ENCODE data around the gene UCMA. TPM values are rescaled to one million over a fixed set of nuclear protein-coding genes. Genes with fewer than 3 reads are reported as not detected.

Gene UCMA
- total and polyA plus RNA-seq, 10 of the 15 experiments (the other 5 are each of a cell fraction or from before 2014, with no cell fraction given), result 0.15 TPM; not detected in 9

DNA sequence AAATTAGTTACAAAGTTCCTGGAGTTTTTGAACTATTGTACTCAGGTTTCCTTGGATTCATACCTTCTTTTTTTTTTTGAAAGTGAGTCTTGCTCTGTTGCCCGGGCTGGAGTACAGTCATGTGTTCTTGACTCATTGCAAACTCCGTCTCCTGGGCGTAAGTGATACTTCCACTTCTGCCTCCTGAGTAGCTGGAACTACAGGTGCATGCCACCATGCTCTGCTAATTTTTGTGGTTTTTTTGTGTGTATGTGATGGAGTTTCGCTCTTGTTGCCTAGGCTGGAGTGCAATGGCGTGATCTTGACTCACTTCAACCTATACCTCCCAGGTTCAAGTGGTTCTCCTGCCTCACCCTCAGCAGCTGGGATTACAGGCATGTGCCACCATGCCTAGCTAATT lies 50.5 kb downstream of the UCMA start:
- ATAC-seq (peak; percentile 86), FAIRE-seq (peak; percentile 81), DNase-seq (ENCODE audit: low read depth, low spot score) (peak; percentile 31)
- ChIA-PET RAD21 (ENCODE audit: unreplicated experiment) (no interaction called here), CTCF (interaction anchor here (0.7 to 1.4 kb wide), 2 partner anchors 23 to 98 kb away, joined by 3 read pairs; no protein-coding TSS in a partner anchor), POLR2A (no interaction called here), SMC1A (ENCODE audit: uncharacterized antibody, unreplicated experiment) (no interaction called here)
- H3K4me3 ChIP-seq, result no peak overlapping the region
- no peaks in the 10 kb centered on the region for H3K79me2 ChIP-seq (ENCODE audit: control insufficient read depth, insufficient read depth, low read length)
- H3K4me2 ChIP-seq (ENCODE audit: control insufficient read depth, insufficient read depth), result no peak overlapping the region
- H3K27me3 ChIP-seq (replicated peaks in 1 of 2; ENCODE audit: control insufficient read depth in 2 of 2, insufficient read depth in 2 of 2, low read length in 1 of 2), result no peaks in the 10 kb centered on the region
- no peak for TF ChIP-seq ZBED1 (IDR thresholded peaks at IDR 0.05; ENCODE audit: borderline replicate concordance)
- no peak for TF ChIP-seq KLF5 (IDR thresholded peaks at IDR 0.05; ENCODE audit: partially characterized antibody)
- TF ChIP-seq PAX5 (IDR thresholded peaks at IDR 0.05; ENCODE audit: borderline replicate concordance, low read depth, low read length), result peak; percentile 52; the same call in 1 of the 2 replicates
- TF ChIP-seq SMAD5 (IDR thresholded peaks at IDR 0.05; ENCODE audit: low read depth), result no peak
- peak in 1 of 2 experiments; percentile 15; a peak in 1 of 4 replicates for TF ChIP-seq BHLHE40 (IDR thresholded peaks at IDR 0.05; ENCODE audit: borderline replicate concordance in 1 of 2, low read depth in 2 of 2, low read length in 1 of 2)
- TF ChIP-seq SPI1 (IDR thresholded peaks at IDR 0.05; ENCODE audit: borderline replicate concordance, insufficient read depth, low read depth, low read length), result 0 out of 2 replicates have a peak, but pooled peaks have one; percentile 11
- peak; percentile 70 for TF ChIP-seq RUNX3 (IDR thresholded peaks at IDR 0.05; ENCODE audit: low read length)
- peak in 1 of 2 experiments; percentile 37; a peak in 1 of 4 replicates for TF ChIP-seq IKZF2 (IDR thresholded peaks at IDR 0.05)
- TF ChIP-seq TCF3 (IDR thresholded peaks at IDR 0.05; ENCODE audit: borderline replicate concordance, insufficient read depth, low read depth, low read length), result 0 out of 2 replicates have a peak, but pooled peaks have one; percentile 30
- no peak for TF ChIP-seq JUND (IDR thresholded peaks at IDR 0.05; ENCODE audit: low read depth, low read length)
- BruUV-seq (replicated peaks), result no TSS peak
- peaks cover 13 to 16% of the 10 kb centered on the region in 2 experiments for H3K36me3 ChIP-seq (ENCODE audit: control insufficient read depth in 2 of 2, insufficient read depth in 2 of 2, low read length in 1 of 2)
- H4K20me1 ChIP-seq (ENCODE audit: control insufficient read depth, insufficient read depth), result no peaks in the 10 kb centered on the region
- peaks cover 3% of the 10 kb centered on the region; the same call in 1 of the 2 replicates for H3K4me1 ChIP-seq (ENCODE audit: control insufficient read depth, insufficient read depth, low read length)
- H3K27ac ChIP-seq (ENCODE audit: control insufficient read depth, insufficient read depth), result no peak overlapping the region
- intact Hi-C loops (cut with micrococcal nuclease; ENCODE audit: unreplicated experiment), result no loop called here
- in situ Hi-C loops (cut with MboI), result no loop called here
- peaks cover 4% of the 10 kb centered on the region; the same call in 2 of the 3 replicates for H3K9me3 ChIP-seq (replicated peaks; ENCODE audit: control insufficient read depth, insufficient read depth, low read length)
- H2AFZ ChIP-seq (ENCODE audit: control insufficient read depth, low read depth, low read length), result no peak overlapping the region
- H3K9ac ChIP-seq (ENCODE audit: control insufficient read depth, insufficient read depth, low read length), result no peak overlapping the region
- WGBS (ENCODE audit: insufficient coverage, insufficient replicate concordance, low lambda C conversion rate, missing lambda C conversion rate), result 41% methylated on average over 5 of the region's 5 CpGs
